HG03039 (cell line): ENCODE measurements around the gene ANKRD53.

Source experiments
- ATAC-seq: cut with Tn5 transposase; IDR thresholded peaks from one replicate; pipeline ENCODE4 v1.9.1; 2021; ENCODE audit warnings: mild to moderate bottlenecking, moderate library complexity; ENCODE audit not compliant: unreplicated experiment

ANKRD53 gene, protein sequence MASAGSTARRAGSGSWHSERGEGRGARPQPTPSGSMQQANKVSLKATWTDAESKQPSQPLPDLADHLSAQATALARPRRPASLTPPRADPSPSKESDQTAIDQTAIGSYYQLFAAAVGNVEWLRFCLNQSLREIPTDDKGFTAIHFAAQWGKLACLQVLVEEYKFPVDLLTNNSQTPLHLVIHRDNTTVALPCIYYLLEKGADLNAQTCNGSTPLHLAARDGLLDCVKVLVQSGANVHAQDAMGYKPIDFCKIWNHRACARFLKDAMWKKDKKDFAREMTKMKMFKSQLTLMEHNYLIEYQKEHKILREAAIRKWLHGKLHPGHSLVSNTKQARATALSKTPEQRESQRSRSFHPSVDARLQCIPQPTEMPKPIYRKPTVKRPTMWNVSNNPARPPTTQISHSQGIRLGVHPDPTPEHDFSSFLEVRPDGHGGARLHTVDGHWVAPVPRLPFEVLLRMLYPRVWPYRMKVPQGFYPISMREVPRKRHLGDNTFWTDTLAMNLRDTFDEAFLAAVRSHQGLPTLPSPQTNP

GRCh38 chr2:70978341-70979179 lies at the start of gene ANKRD53:
TSS of gene ANKRD53 (plus strand) at chr2:70978630. CDS start at chr2:70978646, 16 bp downstream.
- ATAC-seq = no peak

DNA sequence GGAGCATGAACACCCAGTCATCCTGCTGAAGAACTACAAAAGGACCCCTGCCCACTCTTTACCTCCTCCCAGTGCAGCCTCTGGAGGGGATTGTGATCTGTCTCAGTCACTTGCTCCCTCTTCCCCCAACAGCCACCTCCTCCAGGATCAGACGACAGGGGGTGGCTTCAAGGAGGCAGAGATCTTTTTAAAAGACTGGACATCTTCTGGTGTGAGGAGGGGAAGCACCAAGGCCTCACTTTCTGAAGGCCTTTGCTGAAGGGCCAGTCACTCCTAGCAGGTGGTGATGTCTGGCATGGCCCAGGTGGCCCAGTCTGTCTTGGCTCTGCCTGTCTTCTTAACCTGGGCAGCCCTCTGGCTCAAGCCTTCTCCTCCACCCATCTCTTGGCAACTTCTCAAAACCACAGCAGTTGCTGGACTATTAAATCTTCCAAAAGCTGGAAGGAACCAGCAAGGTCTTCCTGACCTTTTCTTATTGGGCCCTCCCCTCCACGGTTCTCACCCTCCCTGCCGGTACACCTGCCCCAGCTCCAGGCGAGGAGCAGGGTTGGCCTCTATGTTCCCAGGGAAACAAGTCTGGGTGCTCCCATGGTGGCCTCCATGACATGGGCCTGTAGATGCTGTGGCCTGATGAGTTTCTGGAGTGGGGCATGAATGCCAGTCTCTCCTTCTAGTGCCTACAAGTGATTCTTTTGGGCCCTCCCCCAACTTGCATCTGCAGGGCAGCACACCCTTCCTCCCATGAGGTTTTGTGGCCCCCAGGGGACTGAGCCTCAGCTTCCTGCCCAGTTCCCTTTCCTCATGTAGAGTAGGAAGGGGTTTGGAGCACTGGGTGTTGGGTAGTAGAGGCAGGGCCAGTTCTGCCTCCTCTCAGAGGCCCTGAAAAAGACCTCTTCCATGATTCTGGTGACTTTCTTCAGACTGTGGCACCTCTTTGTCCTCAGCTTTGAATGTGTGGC lies 47.8 kb upstream of the ANKRD53 start:
- no peak for ATAC-seq

DNA sequence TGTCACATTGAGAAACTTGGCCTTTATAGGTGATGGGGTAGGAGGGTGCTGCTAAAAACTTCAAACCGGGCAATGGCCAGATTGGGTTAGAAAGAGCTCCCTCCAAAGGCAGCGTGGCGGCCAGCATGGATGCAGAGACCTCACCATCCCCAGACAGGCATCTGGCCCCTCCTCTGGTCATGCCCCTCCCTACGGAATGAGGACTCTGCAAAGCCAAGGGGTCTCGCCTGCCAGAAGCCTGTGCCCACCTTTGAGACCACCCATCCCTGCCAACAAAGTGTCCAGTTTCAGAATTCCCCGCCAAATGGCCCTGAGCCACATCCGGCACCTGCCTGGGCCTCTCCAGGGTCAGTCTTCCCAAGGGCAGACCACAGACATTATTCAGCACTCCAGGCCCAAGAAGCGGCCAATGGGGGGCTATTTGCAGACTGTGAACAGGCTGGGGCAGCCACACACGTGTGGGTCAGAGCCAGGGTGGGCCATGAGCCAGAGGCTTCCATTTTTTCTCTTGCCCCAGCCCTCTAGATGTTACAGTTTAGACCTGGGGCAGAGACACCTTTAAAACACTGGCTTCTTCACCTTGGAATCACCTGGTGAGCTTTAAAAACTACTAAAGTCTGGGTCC lies 46.9 kb upstream of the ANKRD53 start:
- ATAC-seq = no peak

DNA sequence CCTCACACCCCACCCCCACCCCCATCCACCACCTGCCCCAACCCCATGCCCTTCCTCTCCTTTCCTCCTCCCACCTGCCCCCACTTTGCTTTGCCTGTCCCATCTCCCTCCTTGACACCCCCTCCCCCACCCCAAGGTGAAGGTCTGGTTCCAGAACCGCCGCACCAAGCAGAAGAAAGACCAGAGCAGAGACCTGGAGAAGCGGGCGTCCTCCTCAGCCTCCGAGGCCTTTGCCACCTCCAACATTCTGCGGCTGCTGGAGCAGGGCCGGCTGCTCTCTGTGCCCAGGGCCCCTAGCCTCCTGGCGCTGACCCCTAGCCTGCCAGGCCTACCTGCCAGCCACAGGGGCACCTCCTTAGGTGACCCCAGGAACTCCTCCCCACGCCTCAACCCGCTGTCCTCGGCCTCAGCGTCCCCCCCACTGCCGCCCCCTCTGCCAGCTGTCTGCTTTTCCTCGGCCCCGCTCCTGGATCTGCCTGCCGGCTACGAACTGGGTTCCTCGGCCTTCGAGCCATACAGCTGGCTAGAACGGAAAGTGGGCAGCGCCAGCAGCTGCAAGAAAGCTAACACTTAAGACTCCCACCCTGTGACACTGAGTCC lies 45.7 kb upstream of the ANKRD53 start:
- no peak for ATAC-seq

GRCh38 chr2:70934981-70935380 lies 43.4 kb upstream of the ANKRD53 start:
- no peak for ATAC-seq

GRCh38 chr2:70935468-70936164 lies 42.8 kb upstream of the ANKRD53 start, which contains the start of gene ATP6V1B1:
TSS of gene ATP6V1B1 (plus strand) at chr2:70935900. CDS start at chr2:70935955, 55 bp downstream.
- no peak for ATAC-seq

GRCh38 chr2:70936165-70936978 lies 42.1 kb upstream of the ANKRD53 start:
- no peak for ATAC-seq

GRCh38 chr2:70936979-70937811 lies 41.2 kb upstream of the ANKRD53 start:
- ATAC-seq = no peak

- no peak for ATAC-seq
These were observed 40.4 kb upstream of the ANKRD53 start for GRCh38 chr2:70937866-70938585.

GRCh38 chr2:70938586-70938950 lies 39.9 kb upstream of the ANKRD53 start:
- no peak for ATAC-seq

DNA sequence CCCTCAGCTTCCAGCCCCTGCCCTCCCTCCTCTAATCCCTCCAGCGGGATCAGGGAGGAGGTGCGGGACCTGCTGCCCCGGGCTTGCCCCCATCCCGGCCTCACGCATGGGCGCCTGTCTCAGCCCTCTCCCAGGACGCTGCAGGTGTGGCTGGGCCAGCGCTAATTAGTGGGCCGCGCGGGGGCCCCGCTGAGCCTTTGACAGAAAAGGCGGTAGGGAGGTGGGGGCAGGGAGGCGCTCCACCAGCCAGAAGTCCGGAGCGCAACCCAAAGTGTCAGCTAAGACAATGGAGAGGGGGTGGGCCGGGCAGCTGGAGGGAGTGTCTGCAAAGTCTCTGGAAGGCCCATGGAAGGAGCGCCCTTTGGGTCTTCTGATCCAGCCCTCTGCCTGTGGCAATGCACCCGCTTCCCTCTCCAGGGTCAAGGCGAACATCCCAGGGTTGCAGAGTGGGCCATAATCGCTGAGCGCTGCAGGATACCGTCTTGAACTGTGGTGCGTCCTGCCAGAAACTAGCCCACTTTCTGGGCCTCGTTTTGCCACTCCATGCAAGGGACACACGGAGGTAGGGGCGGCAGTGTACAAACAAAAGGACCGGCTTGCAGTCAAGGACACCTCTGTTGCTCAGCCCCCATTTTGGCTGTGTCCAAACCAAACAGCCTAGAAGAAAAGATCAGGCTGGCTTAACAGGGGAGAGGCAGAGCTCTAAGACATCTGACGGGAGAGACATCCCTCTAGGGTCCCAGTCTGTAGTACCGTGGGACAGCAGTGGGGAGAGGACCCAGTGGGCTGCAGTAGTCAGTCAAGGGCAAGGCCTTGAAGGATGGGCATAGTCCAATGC lies 39.2 kb upstream of the ANKRD53 start:
- no peak for ATAC-seq

DNA sequence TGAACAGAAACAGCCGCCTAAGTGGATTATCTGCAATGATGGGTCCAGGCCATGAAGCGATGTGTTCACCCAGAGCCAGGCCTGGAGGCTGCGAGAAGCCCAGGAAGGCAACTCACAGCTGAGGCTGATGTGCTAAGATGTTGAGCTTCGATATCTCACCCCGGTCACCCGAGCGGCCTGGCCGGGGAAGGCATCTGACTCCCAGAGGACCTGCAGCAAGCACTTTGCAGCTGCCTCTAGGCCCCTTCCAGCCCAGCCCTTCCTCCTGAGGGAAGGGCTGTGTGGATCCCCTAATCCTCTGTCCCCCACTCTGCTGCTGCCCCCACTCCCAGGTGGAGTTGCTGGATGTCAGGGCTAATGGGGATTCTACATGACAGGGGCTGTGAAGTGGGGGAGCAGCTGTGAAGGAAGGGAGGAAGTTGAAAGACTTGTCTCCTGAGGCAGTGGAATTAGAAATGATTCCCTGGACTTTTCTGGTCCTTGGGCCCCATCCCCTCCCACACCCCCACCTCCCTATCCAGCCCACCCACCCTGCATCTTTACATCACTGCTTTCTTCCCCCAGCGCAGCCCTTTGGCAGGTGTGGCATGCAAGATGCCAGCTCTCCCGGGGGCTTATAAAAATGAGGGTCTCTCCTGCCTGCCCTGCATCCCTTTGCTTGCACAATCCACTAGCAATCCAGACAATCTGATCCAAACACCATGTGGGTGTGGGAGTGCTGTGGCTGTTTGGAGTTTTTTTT lies 38.4 kb upstream of the ANKRD53 start:
- no peak for ATAC-seq

- no peak for ATAC-seq
These were observed 37.2 kb upstream of the ANKRD53 start for GRCh38 chr2:70941186-70941585.

DNA sequence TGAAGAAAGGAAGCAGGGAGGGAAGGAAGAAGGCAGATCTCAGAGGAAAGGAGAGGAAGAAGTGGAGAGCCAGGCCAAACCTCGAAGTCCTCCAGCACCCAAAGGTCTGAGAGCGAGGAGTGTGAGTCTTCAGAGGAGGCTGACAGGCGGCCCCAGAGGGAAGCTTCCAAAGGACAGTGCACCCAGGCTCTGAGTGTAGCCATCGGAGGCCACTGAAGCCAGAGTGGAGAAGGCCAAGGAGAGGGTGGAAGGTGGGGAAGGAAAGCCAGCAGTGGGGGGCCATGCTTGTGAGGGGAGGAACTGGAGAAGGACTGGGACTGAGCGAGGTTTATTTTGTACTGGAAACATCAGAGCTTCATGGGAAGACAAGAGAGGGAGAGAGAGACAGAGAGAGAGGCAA lies 36.7 kb upstream of the ANKRD53 start:
- ATAC-seq = no peak
